Raji (cell line): ENCODE results near the gene SLC10A7.

Source experiments
- POLR2A ChIP-seq: IDR thresholded peaks from 2 replicates; pipeline ENCODE4 v1.6.1; 2011; ENCODE audit warnings: low read depth, low read length, control low read depth; ENCODE audit not compliant: insufficient read depth

Gene SLC10A7

GRCh38 chr4:146521541-146522097 lies at the start of gene SLC10A7:
SLC10A7 (minus strand) TSS chr4:146521940; CDS start chr4:146521717, 223 bp downstream.
- peak; percentile 63 for TF ChIP-seq POLR2A

GRCh38 chr4:146567396-146567795 lies 45.7 kb upstream of the SLC10A7 start:
- TF ChIP-seq POLR2A = no peak

- TF ChIP-seq POLR2A = no peak
Measured at GRCh38 chr4:146564492-146564891, 42.8 kb upstream of the SLC10A7 start.

GRCh38 chr4:146550161-146550560 lies 28.4 kb upstream of the SLC10A7 start:
- no peak for TF ChIP-seq POLR2A

- TF ChIP-seq POLR2A = no peak
Measured at GRCh38 chr4:146548443-146548842, 26.7 kb upstream of the SLC10A7 start.

- no peak for TF ChIP-seq POLR2A
Measured at GRCh38 chr4:146545102-146545501, 23.4 kb upstream of the SLC10A7 start.

- no peak for TF ChIP-seq POLR2A
Measured at GRCh38 chr4:146534178-146534577, 12.4 kb upstream of the SLC10A7 start.

GRCh38 chr4:146525754-146526153 lies 4.0 kb upstream of the SLC10A7 start:
- no peak for TF ChIP-seq POLR2A

GRCh38 chr4:146524663-146525062 lies 2.9 kb upstream of the SLC10A7 start:
- no peak for TF ChIP-seq POLR2A

- no peak for TF ChIP-seq POLR2A
Measured at GRCh38 chr4:146522869-146523205, 1.1 kb upstream of the SLC10A7 start.

- TF ChIP-seq POLR2A = peak; percentile 68
Measured at GRCh38 chr4:146522098-146522868, 543 bp upstream of the SLC10A7 start.

GRCh38 chr4:146520896-146521540 lies 722 bp downstream of the SLC10A7 start:
- no peak for TF ChIP-seq POLR2A

GRCh38 chr4:146514651-146515357 lies 6.9 kb downstream of the SLC10A7 start:
- no peak for TF ChIP-seq POLR2A

GRCh38 chr4:146513548-146513947 lies 8.2 kb downstream of the SLC10A7 start:
- no peak for TF ChIP-seq POLR2A

- TF ChIP-seq POLR2A = no peak
Measured at GRCh38 chr4:146511381-146511780, 10.4 kb downstream of the SLC10A7 start.

GRCh38 chr4:146510942-146511341 lies 10.8 kb downstream of the SLC10A7 start:
- TF ChIP-seq POLR2A = no peak
